Type B pancreatic cell (in vitro differentiated cells): Measurements from ENCODE around the gene CD27. TPM values are rescaled to one million over a fixed set of nuclear protein-coding genes. Genes with fewer than 3 reads are reported as not detected.
"Not testable (repeated sequence)": the region's sequence is repeated elsewhere in the genome, so short reads cannot be mapped to it uniquely, and the experiment has no call there.

Source experiments
- DNase-seq: peaks from one replicate; pipeline ENCODE4 v3.0.0; 2021; ENCODE audit warnings: mixed read lengths; ENCODE audit not compliant: unreplicated experiment; ENCODE audit errors: extremely low spot score
- H3K27ac Mint-ChIP-seq: 2 replicates; pipeline ENCODE4 v1.8.0; 2021; ENCODE audit warnings: mild to moderate bottlenecking, mixed read lengths
- H3K27me3 Mint-ChIP-seq: 2 replicates; pipeline ENCODE4 v1.8.0; 2021; ENCODE audit warnings: mixed read lengths
- H3K36me3 Mint-ChIP-seq: 2 replicates; pipeline ENCODE4 v1.8.0; 2021; ENCODE audit warnings: mixed read lengths
- H3K4me1 Mint-ChIP-seq: one replicate; pipeline ENCODE4 v1.8.0; 2021; ENCODE audit warnings: mixed read lengths; ENCODE audit not compliant: unreplicated experiment
- H3K4me3 Mint-ChIP-seq: 2 replicates; pipeline ENCODE4 v1.8.0; 2021; ENCODE audit warnings: mild to moderate bottlenecking, mixed read lengths
- H3K9me3 Mint-ChIP-seq: 2 replicates; pipeline ENCODE4 v1.8.0; 2021; ENCODE audit warnings: mixed read lengths
- CTCF ChIP-seq: fragments of 200-600 bp; sonication (generic); conservative IDR thresholded peaks from 2 replicates; pipeline ENCODE4 v1.5.0; 2021; ENCODE audit warnings: antibody characterized with exemption, mild to moderate bottlenecking
- total RNA-seq: library from RNA; stranded (reverse); gene quantifications from 2 replicates; pipeline ENCODE4 v1.2.1, GENCODE V29; 2021; ENCODE audit warnings: low replicate concordance

The CD27 gene
- total RNA-seq, 1 donor from 2014 or later, result not detected

- no peaks in the 10 kb centered on the region for H3K36me3 Mint-ChIP-seq
- no peak overlapping the region for H3K4me3 Mint-ChIP-seq
- H3K4me1 Mint-ChIP-seq, result no peaks in the 10 kb centered on the region
- H3K27me3 Mint-ChIP-seq, result peaks cover 6% of the 10 kb centered on the region
- TF ChIP-seq CTCF, result no peak
- DNase-seq, result no peak
- no peaks in the 10 kb centered on the region for H3K9me3 Mint-ChIP-seq
- peak overlapping the region; percentile 30 for H3K27ac Mint-ChIP-seq
These were observed 20.8 kb upstream of the CD27 start for GRCh38 chr12:6424008-6424347.

GRCh38 chr12:6424866-6425265, 19.9 kb upstream of the CD27 start:
- no peak overlapping the region for H3K4me3 Mint-ChIP-seq
- no peaks in the 10 kb centered on the region for H3K36me3 Mint-ChIP-seq
- no peaks in the 10 kb centered on the region for H3K9me3 Mint-ChIP-seq
- DNase-seq, result peak; percentile 47
- H3K27ac Mint-ChIP-seq, result no peak overlapping the region
- no peak for TF ChIP-seq CTCF
- peaks cover 6% of the 10 kb centered on the region for H3K27me3 Mint-ChIP-seq
- H3K4me1 Mint-ChIP-seq, result no peaks in the 10 kb centered on the region

DNA sequence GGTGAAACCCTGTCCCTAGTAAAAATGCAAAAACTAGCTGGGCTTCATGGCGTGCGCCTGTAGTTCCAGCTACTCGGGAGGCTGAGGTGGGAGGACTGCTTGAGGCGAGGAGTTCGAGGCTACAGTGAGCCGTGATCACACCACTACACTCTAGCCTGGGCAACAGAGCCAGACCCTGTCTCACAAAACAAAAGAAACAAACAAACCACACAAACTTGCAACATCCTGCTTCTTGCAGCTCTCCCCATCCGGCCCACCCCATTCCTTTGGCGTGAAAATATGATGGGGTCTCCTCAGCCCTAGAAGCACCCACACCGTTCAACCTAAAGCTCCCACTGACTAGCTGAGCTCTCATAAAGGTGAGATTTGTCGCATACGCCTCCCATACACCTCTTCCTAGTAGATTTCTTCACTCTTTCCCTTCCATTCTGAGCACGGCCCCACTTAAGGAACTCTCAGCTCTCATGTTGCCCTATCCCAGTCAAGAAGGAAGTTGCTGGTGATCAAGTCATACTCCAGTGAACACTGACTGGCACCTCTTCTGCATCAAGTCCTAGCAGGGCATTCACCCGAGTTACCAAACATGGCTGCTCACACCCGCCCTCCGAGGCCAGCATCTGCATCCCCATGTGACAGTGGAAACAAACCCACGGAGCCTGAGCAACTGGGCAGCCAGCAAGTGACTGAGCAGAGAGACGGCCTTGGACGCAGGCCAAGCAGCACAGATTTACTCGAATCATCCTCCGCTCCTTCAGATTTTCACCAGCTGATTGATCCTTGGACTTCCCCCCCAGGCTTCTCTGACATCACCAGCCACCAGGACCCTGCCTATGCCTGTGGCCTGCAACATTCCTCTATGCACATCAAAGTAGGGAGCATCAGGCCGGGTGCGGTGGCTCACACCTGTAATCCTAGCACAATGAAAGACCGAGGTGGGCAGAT, 18.9 kb upstream of the CD27 start:
- Mint-ChIP-seq H3K36me3 (peaks cover 2% of the 10 kb centered on the region), H3K27me3 (peaks cover 9% of the 10 kb centered on the region), H3K4me1 (peaks cover 8% of the 10 kb centered on the region), H3K9me3 (no peaks in the 10 kb centered on the region), H3K4me3 (no peak overlapping the region), H3K27ac (peak overlapping the region; percentile 86)
- TF ChIP-seq CTCF, result no peak
- peak; percentile 62 for DNase-seq

DNA sequence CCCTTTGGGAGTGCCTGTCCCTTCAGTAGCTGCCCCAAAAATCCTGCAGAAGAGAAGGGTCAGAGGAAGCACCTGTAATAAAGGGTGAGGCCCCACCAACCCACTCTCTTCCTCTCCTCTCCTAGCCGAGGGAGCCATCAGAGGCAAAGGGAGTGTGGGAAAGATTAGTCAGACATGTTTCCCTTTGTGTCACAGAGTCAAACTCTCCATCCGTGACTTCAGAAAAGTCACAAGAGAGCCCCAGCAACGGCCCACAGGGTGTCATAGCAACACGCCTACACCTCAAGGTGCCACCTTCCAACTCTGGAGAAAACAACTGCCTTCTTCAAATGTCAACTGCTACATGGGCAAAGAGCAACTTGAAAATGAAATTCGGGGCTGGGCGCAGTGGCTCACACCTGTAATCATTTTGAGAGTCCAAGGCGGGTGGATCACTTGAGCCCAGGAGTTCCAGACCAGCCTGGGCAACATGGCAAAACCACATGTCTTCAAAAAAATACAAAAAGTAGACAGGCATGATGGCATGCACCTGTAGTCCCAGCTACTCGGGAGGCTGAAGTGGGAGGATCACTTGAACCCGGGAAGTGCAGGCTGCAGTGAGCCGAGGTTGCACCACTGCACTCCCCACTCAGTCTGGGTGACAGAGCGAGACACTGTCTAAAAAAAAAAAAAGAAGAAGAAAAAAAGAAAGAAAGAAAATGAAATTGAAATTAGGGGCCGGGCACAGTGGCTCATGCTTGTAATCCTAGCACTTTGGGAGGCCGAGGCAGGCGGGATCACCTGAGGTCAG, 17.7 kb upstream of the CD27 start:
- Mint-ChIP-seq H3K27ac (no peak overlapping the region), H3K4me3 (no peak overlapping the region), H3K27me3 (peaks cover 11% of the 10 kb centered on the region), H3K9me3 (no peaks in the 10 kb centered on the region), H3K36me3 (peaks cover 3% of the 10 kb centered on the region), H3K4me1 (peaks cover 11% of the 10 kb centered on the region)
- DNase-seq, result peak; percentile 43
- no peak for TF ChIP-seq CTCF

GRCh38 chr12:6427796-6428195, 17.0 kb upstream of the CD27 start:
- H3K27ac Mint-ChIP-seq, H3K36me3 Mint-ChIP-seq, H3K9me3 Mint-ChIP-seq, H3K4me3 Mint-ChIP-seq: not testable (repeated sequence)
- Mint-ChIP-seq H3K27me3 (peaks cover 11% of the 10 kb centered on the region), H3K4me1 (peaks cover 11% of the 10 kb centered on the region)
- DNase-seq, result peak; percentile 42

GRCh38 chr12:6428326-6428725, 16.4 kb upstream of the CD27 start:
- H3K27me3 Mint-ChIP-seq, result peaks cover 10% of the 10 kb centered on the region
- no peaks in the 10 kb centered on the region for H3K9me3 Mint-ChIP-seq
- no peak overlapping the region for H3K4me3 Mint-ChIP-seq
- H3K36me3 Mint-ChIP-seq, result peaks cover 3% of the 10 kb centered on the region
- DNase-seq, result no peak
- H3K4me1 Mint-ChIP-seq, result peaks cover 11% of the 10 kb centered on the region
- H3K27ac Mint-ChIP-seq, result no peak overlapping the region
- TF ChIP-seq CTCF, result no peak
